Esophagus muscularis mucosa (tissue), 4 donors: ENCODE measurements around the gene CWH43. TPM values are rescaled to one million over a fixed set of nuclear protein-coding genes. Genes with fewer than 3 reads are reported as not detected.

Experiments used
- DNase-seq: peaks from one replicate; pipeline ENCODE4 v3.0.0-alpha.2; 2017; ENCODE audit errors: extremely low spot score
- H3K27ac ChIP-seq, 4 donors: fragments of 200-600 bp; sonication (generic); replicated peaks in 1 of 4; 1 replicate in 3 of 4; 2 replicates in 1 of 4; pipeline ENCODE4 v1.5.1; 2016 to 2019; ENCODE audit warnings: mild to moderate bottlenecking in 1 of 4
- H3K27me3 ChIP-seq, 4 donors: fragments of 200-600 bp; sonication (generic); one replicate each; pipeline versions ENCODE4 v1.5.1 to v1.6.0; 2016 to 2019
- H3K36me3 ChIP-seq, 4 donors: fragments of 200-600 bp; sonication (generic); one replicate each; pipeline ENCODE4 v1.5.1; 2016 to 2019
- H3K4me1 ChIP-seq, 4 donors: fragments of 200-600 bp; sonication (generic); one replicate each; pipeline ENCODE4 v1.5.1; 2016 to 2019
- H3K4me3 ChIP-seq, 4 donors: fragments of 200-600 bp; sonication (generic); 1 replicate in 2 of 4; 2 replicates in 2 of 4; pipeline ENCODE4 v1.5.1; 2016 to 2019; ENCODE audit warnings: mild to moderate bottlenecking in 4 of 4, moderate library complexity in 1 of 4
- H3K9me3 ChIP-seq, 4 donors: fragments of 200-600 bp; sonication (generic); 1 replicate in 3 of 4; 2 replicates in 1 of 4; pipeline ENCODE4 v1.5.1; 2016 to 2019
- EP300 ChIP-seq: sonication (generic); formaldehyde crosslinking; IDR thresholded peaks from one replicate; pipeline ENCODE4 v1.6.1; 2017; ENCODE audit warnings: antibody characterized with exemption
- POLR2A ChIP-seq: fragments of 450-650 bp; IDR thresholded peaks from one replicate; pipeline ENCODE4 v1.6.1; 2017; ENCODE audit warnings: antibody characterized with exemption, moderate library complexity, mild to moderate bottlenecking, low read depth
- POLR2AphosphoS5 ChIP-seq, 2 donors: sonication (generic); formaldehyde crosslinking; IDR thresholded peaks; one replicate each; pipeline ENCODE4 v1.6.1; 2017; ENCODE audit warnings: antibody characterized with exemption in 2 of 2
- WGBS: methylation state at CpG from one replicate; pipeline ENCODE4 v1.1.5; 2018; 5-methylcytosine and 5-hydroxymethylcytosine counted together
- intact Hi-C: fragments of 100-400 bp; cut with DNase I; formaldehyde crosslinking; loops from one replicate; pipeline ENCODE4 v1.15.1; 2023
- total RNA-seq, 4 donors: library from RNA; depleted of rRNA; stranded (reverse); fragments of >200 nt; gene quantifications; one replicate each; pipeline versions ENCODE4 v1.1.0 to v1.2.1, GENCODE V29; 2016
- TF ChIP-seq, protein P1 (sequence below), 3 experiments: fragments of 200-600 bp in 2 of 3; fragments of 450-650 bp in 1 of 3; sonication (generic) in 2 of 3; IDR thresholded peaks; one replicate each; pipeline ENCODE4 v1.5.1; 2017 to 2019; ENCODE audit warnings: antibody characterized with exemption in 3 of 3, mild to moderate bottlenecking in 2 of 3, moderate library complexity in 1 of 3

Gene CWH43
- total RNA-seq, 4 donors from 2014 or later = not detected

DNA sequence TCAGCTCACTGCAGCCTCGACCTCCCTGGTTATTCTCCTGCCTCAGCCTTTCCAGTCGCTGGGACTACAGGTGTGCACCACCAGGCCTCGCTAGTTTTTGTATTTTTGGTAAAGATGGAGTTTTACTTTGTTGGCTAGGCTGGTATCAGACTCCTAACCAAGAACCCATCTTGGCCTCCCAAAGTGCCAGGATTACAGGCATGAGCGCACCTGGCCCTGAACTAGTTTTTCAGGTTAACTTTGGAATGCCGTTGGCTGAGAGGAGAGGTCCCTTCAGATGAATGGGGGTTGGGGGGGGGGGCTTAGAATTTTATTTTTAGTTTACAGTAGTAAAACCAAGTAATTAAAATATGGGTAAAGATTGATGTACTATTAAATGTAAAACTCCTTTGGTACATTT lies 23.4 kb upstream of the CWH43 start:
- no peak for TF ChIP-seq EP300
- no peak for TF ChIP-seq POLR2AphosphoS5 (IDR thresholded peaks at IDR 0.05)
- TF ChIP-seq, protein P1, sequence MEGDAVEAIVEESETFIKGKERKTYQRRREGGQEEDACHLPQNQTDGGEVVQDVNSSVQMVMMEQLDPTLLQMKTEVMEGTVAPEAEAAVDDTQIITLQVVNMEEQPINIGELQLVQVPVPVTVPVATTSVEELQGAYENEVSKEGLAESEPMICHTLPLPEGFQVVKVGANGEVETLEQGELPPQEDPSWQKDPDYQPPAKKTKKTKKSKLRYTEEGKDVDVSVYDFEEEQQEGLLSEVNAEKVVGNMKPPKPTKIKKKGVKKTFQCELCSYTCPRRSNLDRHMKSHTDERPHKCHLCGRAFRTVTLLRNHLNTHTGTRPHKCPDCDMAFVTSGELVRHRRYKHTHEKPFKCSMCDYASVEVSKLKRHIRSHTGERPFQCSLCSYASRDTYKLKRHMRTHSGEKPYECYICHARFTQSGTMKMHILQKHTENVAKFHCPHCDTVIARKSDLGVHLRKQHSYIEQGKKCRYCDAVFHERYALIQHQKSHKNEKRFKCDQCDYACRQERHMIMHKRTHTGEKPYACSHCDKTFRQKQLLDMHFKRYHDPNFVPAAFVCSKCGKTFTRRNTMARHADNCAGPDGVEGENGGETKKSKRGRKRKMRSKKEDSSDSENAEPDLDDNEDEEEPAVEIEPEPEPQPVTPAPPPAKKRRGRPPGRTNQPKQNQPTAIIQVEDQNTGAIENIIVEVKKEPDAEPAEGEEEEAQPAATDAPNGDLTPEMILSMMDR (IDR thresholded peaks at IDR 0.05) = no peak
- no peak for TF ChIP-seq POLR2A
- H3K27ac ChIP-seq = no peak overlapping the region
- no peaks in the 10 kb centered on the region for H3K4me1 ChIP-seq
- H3K27me3 ChIP-seq = no peaks in the 10 kb centered on the region
- no peaks in the 10 kb centered on the region for H3K36me3 ChIP-seq
- no peak for DNase-seq
- no peaks in the 10 kb centered on the region for H3K9me3 ChIP-seq
- WGBS = 85% methylated on average over 5 of the region's 5 CpGs
- no peak overlapping the region for H3K4me3 ChIP-seq
- intact Hi-C loops = loop anchor here (2.0 kb wide), 1 partner anchor 384 kb away; no protein-coding TSS in a partner anchor

DNA sequence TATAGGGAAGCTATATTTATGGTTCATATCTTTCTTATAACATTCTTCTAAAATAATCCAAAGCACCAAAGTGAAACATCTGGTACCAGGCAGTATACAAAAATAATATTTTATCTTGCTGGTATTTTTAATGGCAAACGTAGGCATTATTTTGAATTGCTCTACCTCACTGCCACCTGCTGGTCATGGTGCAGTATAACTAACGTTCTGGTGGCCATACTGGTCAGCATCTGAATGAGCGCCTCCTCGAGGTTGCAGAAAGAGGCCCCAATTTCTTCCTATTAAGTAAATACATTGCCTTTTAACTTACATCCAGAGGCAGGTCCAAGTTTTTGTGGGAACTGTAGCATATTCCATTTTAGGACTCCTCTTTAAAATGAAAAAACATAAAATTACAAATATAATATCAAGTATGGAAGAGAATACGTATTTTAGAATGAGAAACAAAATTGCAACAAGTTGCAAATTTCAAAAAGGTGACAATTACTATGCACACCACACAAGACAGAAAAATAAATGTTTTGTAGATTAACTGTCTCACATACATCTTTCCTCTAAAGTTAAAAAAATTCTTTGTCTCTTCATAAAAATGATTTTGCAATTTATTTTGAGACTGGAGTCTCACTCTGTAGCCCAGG lies 22.9 kb upstream of the CWH43 start:
- Histone ChIP-seq H3K36me3 (no peaks in the 10 kb centered on the region), H3K27me3 (no peaks in the 10 kb centered on the region), H3K9me3 (no peaks in the 10 kb centered on the region), H3K27ac (no peak overlapping the region), H3K4me1 (no peaks in the 10 kb centered on the region), H3K4me3 (no peak overlapping the region)
- intact Hi-C loops = loop anchor here (2.0 kb wide), 1 partner anchor 384 kb away; no protein-coding TSS in a partner anchor
- DNase-seq = peak; percentile 92
- TF ChIP-seq POLR2A (no peak), EP300 (no peak)
- TF ChIP-seq, protein P1 (IDR thresholded peaks at IDR 0.05) = peak; percentile 90 to 93 (median 90)
- WGBS = 13% methylated on average over 5 of the region's 5 CpGs

DNA sequence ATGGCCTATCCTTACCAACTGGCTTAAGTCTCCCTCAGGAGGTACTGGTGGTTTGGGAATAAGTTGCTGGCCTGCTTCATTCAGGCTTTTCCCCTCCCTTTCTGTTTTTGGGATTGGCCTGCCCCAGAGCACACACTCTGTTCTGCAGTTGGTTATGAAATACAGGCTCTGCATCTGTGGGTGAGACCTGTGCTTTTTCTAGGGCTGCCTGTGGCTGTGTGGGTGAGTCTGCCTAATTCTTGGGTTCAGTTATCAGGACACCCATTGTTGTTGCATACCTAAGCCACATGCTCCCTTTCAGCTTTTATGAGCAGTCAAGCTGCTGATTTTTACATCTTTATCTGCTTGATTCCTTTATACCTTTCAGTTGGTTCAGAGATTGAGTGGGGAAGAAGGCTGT lies 19.0 kb upstream of the CWH43 start:
- no peak overlapping the region for H3K27ac ChIP-seq
- DNase-seq = no peak
- H3K4me1 ChIP-seq = no peaks in the 10 kb centered on the region
- intact Hi-C loops = no loop called here
- TF ChIP-seq EP300 = no peak
- no peak overlapping the region for H3K4me3 ChIP-seq
- H3K9me3 ChIP-seq = no peaks in the 10 kb centered on the region
- H3K36me3 ChIP-seq = no peaks in the 10 kb centered on the region
- peaks cover 0 to 5% (median 0%) of the 10 kb centered on the region in 4 donors for H3K27me3 ChIP-seq

DNA sequence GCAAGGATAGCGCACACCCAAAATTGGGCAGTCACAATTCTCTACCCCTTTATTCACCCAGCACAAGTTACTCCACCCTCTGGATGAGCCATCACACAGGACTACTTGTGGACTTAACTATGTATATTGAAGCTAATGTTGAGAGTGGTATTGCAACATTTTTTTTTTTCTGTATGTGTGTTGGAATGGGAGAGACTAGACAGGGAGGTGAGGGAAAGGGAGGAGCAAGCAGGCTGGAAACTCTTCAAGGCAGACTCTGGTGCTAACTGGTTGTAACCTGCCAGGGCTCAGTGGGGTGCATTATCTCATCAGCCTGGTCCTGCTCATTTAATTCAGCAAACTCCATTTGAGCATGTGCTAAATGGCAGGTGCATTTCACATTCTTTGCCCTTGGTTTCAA lies 18.4 kb upstream of the CWH43 start:
- DNase-seq = peak; percentile 66
- peaks cover 0 to 6% (median 0%) of the 10 kb centered on the region in 4 donors for H3K27me3 ChIP-seq
- no peak overlapping the region for H3K27ac ChIP-seq
- 94% methylated on average over 1 of the region's 1 CpG for WGBS
- intact Hi-C loops = no loop called here
- TF ChIP-seq, protein P1 (IDR thresholded peaks at IDR 0.05) = no peak
- TF ChIP-seq POLR2AphosphoS5 (IDR thresholded peaks at IDR 0.05) = no peak
- no peak for TF ChIP-seq EP300
- TF ChIP-seq POLR2A = no peak
- H3K36me3 ChIP-seq = no peaks in the 10 kb centered on the region
- H3K4me1 ChIP-seq = no peaks in the 10 kb centered on the region
- no peaks in the 10 kb centered on the region for H3K9me3 ChIP-seq
- H3K4me3 ChIP-seq = no peak overlapping the region

DNA sequence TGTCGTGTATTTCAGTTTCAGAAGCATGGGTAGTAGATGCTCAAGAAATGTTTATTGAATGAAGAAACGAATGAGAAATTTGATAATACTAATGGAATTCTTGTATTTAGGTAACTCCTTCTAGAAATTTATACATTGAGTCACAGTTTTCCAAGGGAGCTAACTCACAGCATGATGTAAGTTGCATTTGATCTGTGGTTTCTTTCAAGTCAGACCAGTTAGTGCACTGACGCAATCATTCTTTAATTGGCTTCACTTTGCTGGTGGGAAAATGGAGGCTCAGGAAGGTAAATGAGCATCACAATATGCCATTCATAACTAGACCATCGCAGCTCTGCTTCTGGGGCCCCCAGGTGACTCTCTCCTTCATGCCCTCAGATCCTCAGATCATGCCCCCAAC lies 17.3 kb upstream of the CWH43 start:
- H3K27ac ChIP-seq = no peak overlapping the region
- no peaks in the 10 kb centered on the region for H3K9me3 ChIP-seq
- DNase-seq = no peak
- H3K4me1 ChIP-seq = no peaks in the 10 kb centered on the region
- 80% methylated on average over 4 of the region's 4 CpGs for WGBS
- intact Hi-C loops = no loop called here
- no peak for TF ChIP-seq EP300
- H3K36me3 ChIP-seq = no peaks in the 10 kb centered on the region
- peaks cover 0 to 6% (median 0%) of the 10 kb centered on the region in 4 donors for H3K27me3 ChIP-seq
- H3K4me3 ChIP-seq = no peak overlapping the region

DNA sequence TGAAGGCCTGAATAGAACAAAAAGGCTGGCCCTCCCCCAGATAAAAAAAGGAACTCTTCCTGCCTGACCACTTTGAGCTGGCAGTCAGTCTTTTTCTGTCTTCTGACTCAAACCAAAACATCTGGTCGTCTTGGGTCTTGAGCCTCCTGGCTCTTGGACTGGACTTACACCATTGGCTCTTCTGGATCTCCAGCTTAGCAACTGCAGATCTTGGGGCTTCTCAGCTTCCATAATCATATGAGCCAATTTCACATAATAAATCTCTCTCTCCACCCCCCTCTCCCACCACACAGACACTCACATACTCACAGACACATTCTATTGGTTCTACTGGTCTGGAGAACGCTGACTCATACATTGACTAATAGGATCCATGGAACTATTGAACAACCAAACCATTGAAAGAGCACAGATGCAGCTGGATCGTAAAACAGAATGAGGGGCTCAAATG lies 15.6 kb upstream of the CWH43 start:
- Histone ChIP-seq H3K27ac (no peak overlapping the region), H3K4me3 (no peak overlapping the region), H3K27me3 (peaks cover 0 to 18% (median 0%) of the 10 kb centered on the region in 4 donors), H3K9me3 (no peaks in the 10 kb centered on the region), H3K4me1 (no peaks in the 10 kb centered on the region), H3K36me3 (no peaks in the 10 kb centered on the region)
- TF ChIP-seq, protein P1 (IDR thresholded peaks at IDR 0.05) = no peak
- TF ChIP-seq POLR2AphosphoS5 (IDR thresholded peaks at IDR 0.05) (no peak), POLR2A (no peak), EP300 (no peak)
- intact Hi-C loops = no loop called here
- WGBS = 73% methylated on average over 3 of the region's 3 CpGs
- no peak for DNase-seq
